ENCODE measurements around the gene LIPH. TPM values are rescaled to one million over a fixed set of nuclear protein-coding genes. Genes with fewer than 3 reads are reported as not detected.
"Not testable (repeated sequence)": the region's sequence is repeated elsewhere in the genome, so short reads cannot be mapped to it uniquely, and the experiment has no call there.

Gene LIPH
- total RNA-seq, 2 experiments from 2014 or later, result not detected

DNA sequence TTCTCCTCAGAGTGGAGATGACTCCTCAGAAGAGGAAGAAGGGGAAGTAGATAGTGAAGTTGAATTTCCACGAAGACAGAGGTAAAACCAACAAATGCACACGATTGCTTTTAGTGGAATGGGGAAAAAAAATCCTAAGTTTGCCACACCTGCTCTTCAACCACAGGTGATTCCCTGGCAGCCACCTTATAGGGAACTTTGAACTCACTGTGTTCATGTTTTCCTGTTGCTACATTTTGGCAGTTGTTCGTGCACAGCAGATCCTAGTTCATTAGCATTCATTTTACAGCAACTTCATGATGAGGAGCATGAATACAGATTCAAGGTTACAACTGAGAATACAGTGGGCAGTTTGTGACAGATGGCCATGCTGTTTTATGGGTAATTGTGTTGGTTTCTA lies 75.1 kb downstream of the LIPH start:
- H3K4me1 Mint-ChIP-seq (ENCODE audit: low read depth), result no peaks in the 10 kb centered on the region
- CTCF ChIA-PET, result no interaction called here
- no peak overlapping the region for H3K27ac Mint-ChIP-seq
- H3K9me3 Mint-ChIP-seq, result no peaks in the 10 kb centered on the region
- H3K36me3 Mint-ChIP-seq (ENCODE audit: low read depth), result peaks cover 26% of the 10 kb centered on the region
- H3K27me3 Mint-ChIP-seq (ENCODE audit: low read depth), result no peaks in the 10 kb centered on the region
- DNase-seq, result no peak
- intact Hi-C loops (cut with micrococcal nuclease), result no loop called here
- H3K4me3 Mint-ChIP-seq, result no peak overlapping the region

DNA sequence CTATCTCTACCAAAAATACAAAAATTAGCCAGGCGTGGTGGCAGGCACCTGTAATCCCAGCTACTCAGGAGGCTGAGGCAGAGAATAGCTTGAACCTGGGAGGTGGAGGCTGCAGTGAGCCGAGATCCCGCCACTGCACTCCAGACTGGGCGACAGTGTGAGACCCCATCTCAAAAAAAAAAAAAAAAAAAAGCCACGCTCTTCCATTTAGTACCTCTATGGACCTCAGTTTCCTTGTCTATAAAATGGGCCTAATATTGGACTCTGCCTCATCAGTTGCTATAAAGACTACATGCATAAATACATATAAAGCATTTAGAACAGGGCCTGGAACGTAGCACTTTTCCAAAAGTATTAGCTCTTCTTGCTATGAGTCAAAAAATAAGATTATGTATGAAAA lies 77.5 kb downstream of the LIPH start:
- peaks cover 17% of the 10 kb centered on the region for H3K36me3 Mint-ChIP-seq (ENCODE audit: low read depth)
- DNase-seq; H3K9me3 Mint-ChIP-seq; intact Hi-C loops (cut with micrococcal nuclease); H3K27me3 Mint-ChIP-seq (ENCODE audit: low read depth); H3K4me1 Mint-ChIP-seq (ENCODE audit: low read depth); H3K4me3 Mint-ChIP-seq; H3K27ac Mint-ChIP-seq: not testable (repeated sequence)
- CTCF ChIA-PET, result interaction anchor here (0.7 to 1.7 kb wide), 2 partner anchors 100 to 110 kb away, joined by 3 to 5 read pairs; no protein-coding TSS in a partner anchor

DNA sequence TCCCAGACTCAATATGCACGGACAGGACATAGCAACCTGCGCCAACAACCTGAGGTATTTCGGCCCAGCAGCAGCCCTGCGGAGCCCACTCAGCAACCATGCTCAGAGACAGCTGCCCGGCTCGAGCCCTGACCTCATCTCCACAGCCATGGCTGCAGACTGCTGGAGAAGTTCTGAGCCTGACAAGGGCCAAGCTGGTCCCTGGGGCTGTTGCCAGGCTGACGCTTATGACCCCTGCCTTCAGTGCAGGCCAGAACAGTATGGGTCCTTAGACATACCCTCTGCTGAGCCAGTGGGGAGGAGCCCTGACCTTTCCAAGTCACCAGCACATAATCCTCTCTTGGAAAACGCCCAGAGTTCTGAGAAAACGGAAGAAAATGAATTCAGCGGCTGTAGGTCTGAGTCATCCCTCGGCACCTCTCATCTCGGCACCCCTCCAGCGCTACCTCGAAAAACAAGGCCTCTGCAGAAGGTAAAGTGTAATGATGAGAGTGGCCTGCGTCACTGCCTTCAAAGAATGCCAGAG lies 79.0 kb downstream of the LIPH start:
- Mint-ChIP-seq H3K4me1 (ENCODE audit: low read depth) (no peaks in the 10 kb centered on the region), H3K4me3 (no peak overlapping the region), H3K27ac (no peak overlapping the region), H3K9me3 (no peaks in the 10 kb centered on the region), H3K27me3 (ENCODE audit: low read depth) (no peaks in the 10 kb centered on the region), H3K36me3 (ENCODE audit: low read depth) (peaks cover 17% of the 10 kb centered on the region)
- DNase-seq, result no peak
- CTCF ChIA-PET, result no interaction called here
- intact Hi-C loops (cut with micrococcal nuclease), result no loop called here

DNA sequence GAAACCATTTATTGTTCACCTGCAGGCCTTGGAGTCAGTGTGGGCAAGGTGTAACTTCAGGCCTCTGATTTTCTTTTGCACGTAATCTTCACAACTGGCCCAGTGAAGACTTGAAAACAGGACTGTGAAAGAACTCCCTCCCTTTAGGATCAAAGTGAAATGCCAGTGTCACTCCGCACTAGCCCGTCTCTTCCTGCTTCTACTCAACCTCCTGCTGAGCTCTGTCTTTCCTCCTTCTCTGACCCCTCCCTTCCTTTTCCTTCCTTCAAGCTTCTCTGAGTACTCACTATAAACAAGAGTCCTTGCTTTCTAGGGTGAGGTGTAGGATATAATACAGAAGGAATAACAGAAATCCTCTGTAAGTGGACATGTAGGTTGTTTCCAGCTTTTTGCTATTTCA lies 82.1 kb downstream of the LIPH start:
- Mint-ChIP-seq H3K36me3 (ENCODE audit: low read depth) (peaks cover 11% of the 10 kb centered on the region), H3K9me3 (no peaks in the 10 kb centered on the region), H3K4me3 (no peak overlapping the region), H3K27ac (no peak overlapping the region), H3K4me1 (ENCODE audit: low read depth) (no peaks in the 10 kb centered on the region), H3K27me3 (ENCODE audit: low read depth) (no peaks in the 10 kb centered on the region)
- CTCF ChIA-PET, result interaction anchor here (0.7 kb wide), 1 partner anchor 117 kb away, joined by 3 read pairs; no protein-coding TSS in a partner anchor
- intact Hi-C loops (cut with micrococcal nuclease), result no loop called here
- DNase-seq, result no peak

GRCh38 chr3:185469542-185469941 lies 82.8 kb downstream of the LIPH start:
- no peaks in the 10 kb centered on the region for H3K4me1 Mint-ChIP-seq (ENCODE audit: low read depth)
- intact Hi-C loops (cut with micrococcal nuclease), result no loop called here
- no peak overlapping the region for H3K4me3 Mint-ChIP-seq
- no peaks in the 10 kb centered on the region for H3K9me3 Mint-ChIP-seq
- CTCF ChIA-PET, result no interaction called here
- H3K27ac Mint-ChIP-seq, result no peak overlapping the region
- no peak for DNase-seq
- H3K36me3 Mint-ChIP-seq (ENCODE audit: low read depth), result peaks cover 11% of the 10 kb centered on the region
- H3K27me3 Mint-ChIP-seq (ENCODE audit: low read depth), result no peaks in the 10 kb centered on the region

- DNase-seq; H3K36me3 Mint-ChIP-seq (ENCODE audit: low read depth); H3K9me3 Mint-ChIP-seq; H3K4me1 Mint-ChIP-seq (ENCODE audit: low read depth); intact Hi-C loops (cut with micrococcal nuclease); H3K27me3 Mint-ChIP-seq (ENCODE audit: low read depth); H3K27ac Mint-ChIP-seq; CTCF ChIA-PET; H3K4me3 Mint-ChIP-seq: not testable (repeated sequence)
Measured at GRCh38 chr3:185466123-185466522, 86.3 kb downstream of the LIPH start.

DNA sequence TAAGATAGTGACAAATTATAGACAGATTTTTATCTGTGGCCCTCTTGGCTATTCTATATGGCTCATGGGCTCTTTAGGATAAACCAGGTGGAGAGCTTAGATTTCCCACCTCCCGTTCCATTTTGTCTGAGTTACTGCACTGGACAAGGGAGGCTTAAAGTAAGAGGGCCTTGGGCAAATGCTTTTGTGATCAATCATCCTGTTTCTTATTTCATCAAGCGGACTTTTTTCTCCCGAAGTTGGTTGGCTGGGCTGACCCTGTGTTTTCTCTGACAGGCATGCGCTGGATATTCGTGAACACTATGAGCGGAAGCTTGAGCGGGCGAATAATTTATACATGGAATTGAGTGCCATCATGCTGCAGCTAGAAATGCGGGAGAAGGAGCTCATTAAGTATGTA lies 86.9 kb downstream of the LIPH start:
- CTCF ChIA-PET, result no interaction called here
- Mint-ChIP-seq H3K27me3 (ENCODE audit: low read depth) (no peaks in the 10 kb centered on the region), H3K4me1 (ENCODE audit: low read depth) (no peaks in the 10 kb centered on the region), H3K27ac (no peak overlapping the region), H3K36me3 (ENCODE audit: low read depth) (no peaks in the 10 kb centered on the region), H3K4me3 (no peak overlapping the region), H3K9me3 (no peaks in the 10 kb centered on the region)
- DNase-seq, result no peak
- intact Hi-C loops (cut with micrococcal nuclease), result no loop called here

- Mint-ChIP-seq H3K36me3 (ENCODE audit: low read depth) (no peaks in the 10 kb centered on the region), H3K9me3 (no peaks in the 10 kb centered on the region), H3K27me3 (ENCODE audit: low read depth) (no peaks in the 10 kb centered on the region), H3K4me1 (ENCODE audit: low read depth) (no peaks in the 10 kb centered on the region), H3K27ac (no peak overlapping the region), H3K4me3 (no peak overlapping the region)
- intact Hi-C loops (cut with micrococcal nuclease), result loop anchor here (1.0 kb wide), 2 partner anchors 98 to 114 kb away; no protein-coding TSS in a partner anchor
- no peak for DNase-seq
- CTCF ChIA-PET, result interaction anchor here (0.5 to 4.2 kb wide), 5 partner anchors 98 to 818 kb away, joined by 3 to 12 read pairs (median 4); partner anchors contain the start of gene SENP2
Measured at GRCh38 chr3:185460719-185461350, 91.6 kb downstream of the LIPH start.

- H3K27me3 Mint-ChIP-seq (ENCODE audit: low read depth), result no peaks in the 10 kb centered on the region
- H3K27ac Mint-ChIP-seq, result no peak overlapping the region
- no peaks in the 10 kb centered on the region for H3K36me3 Mint-ChIP-seq (ENCODE audit: low read depth)
- intact Hi-C loops (cut with micrococcal nuclease), result loop anchor here (1.0 kb wide), 2 partner anchors 99 to 115 kb away; no protein-coding TSS in a partner anchor
- CTCF ChIA-PET, result interaction anchor here (0.5 to 4.2 kb wide), 2 partner anchors 98 to 257 kb away, joined by 3 to 12 read pairs; no protein-coding TSS in a partner anchor
- no peaks in the 10 kb centered on the region for H3K9me3 Mint-ChIP-seq
- no peak for DNase-seq
- no peak overlapping the region for H3K4me3 Mint-ChIP-seq
- no peaks in the 10 kb centered on the region for H3K4me1 Mint-ChIP-seq (ENCODE audit: low read depth)
Measured at GRCh38 chr3:185460309-185460708, 92.1 kb downstream of the LIPH start.

- Mint-ChIP-seq H3K27me3 (ENCODE audit: low read depth) (no peaks in the 10 kb centered on the region), H3K4me1 (ENCODE audit: low read depth) (no peaks in the 10 kb centered on the region), H3K4me3 (no peak overlapping the region), H3K27ac (no peak overlapping the region), H3K9me3 (no peaks in the 10 kb centered on the region), H3K36me3 (ENCODE audit: low read depth) (no peaks in the 10 kb centered on the region)
- DNase-seq, result no peak
- CTCF ChIA-PET, result interaction anchor here (0.5 kb wide), 1 partner anchor 8 kb away, joined by 5 read pairs; no protein-coding TSS in a partner anchor
- intact Hi-C loops (cut with micrococcal nuclease), result no loop called here
Measured at GRCh38 chr3:185457376-185457775, 95.0 kb downstream of the LIPH start.

Other genes starting within 250 kb of the LIPH start
- gene MAP3K13, start 189.5 kb downstream of the LIPH start, total RNA-seq, result 10 to 100 TPM; 11.5 to 13.3 TPM
- 10 to 100 TPM; 13.1 to 14.6 TPM for gene TMEM41A, start 53.6 kb downstream of the LIPH start, total RNA-seq
- gene SENP2, start 33.7 kb upstream of the LIPH start, total RNA-seq, result 10 to 100 TPM; 19.4 to 25.0 TPM

All from activated naive CD4-positive, alpha-beta T cell treated with anti-CD3 and anti-CD28 coated beads for 36 hours (primary cell).